Subcutaneous abdominal adipose tissue (tissue), 5 donors: ENCODE measurements around the gene SLC15A2.
"Not testable (repeated sequence)": the region's sequence is repeated elsewhere in the genome, so short reads cannot be mapped to it uniquely, and the experiment has no call there.

ENCODE experiments used
- H3K27ac ChIP-seq: one replicate; pipeline ENCODE4 v1.7.0; 2013; ENCODE audit warnings: low read depth, mild to moderate bottlenecking, inconsistent platforms, low read length, moderate library complexity
- H3K27me3 ChIP-seq, 5 donors: one replicate each; pipeline ENCODE4 v1.7.0; 2013; ENCODE audit warnings: low read length in 5 of 5, inconsistent platforms in 1 of 5; ENCODE audit not compliant: control insufficient read depth in 5 of 5, insufficient read depth in 4 of 5
- H3K36me3 ChIP-seq, 5 donors: one replicate each; pipeline ENCODE4 v1.7.0; 2013; ENCODE audit warnings: low read length in 5 of 5; ENCODE audit not compliant: control insufficient read depth in 5 of 5, insufficient read depth in 5 of 5
- H3K4me1 ChIP-seq, 5 donors: one replicate each; pipeline ENCODE4 v1.7.0; 2013; ENCODE audit warnings: low read length in 5 of 5, mild to moderate bottlenecking in 3 of 5, moderate library complexity in 1 of 5; ENCODE audit not compliant: control insufficient read depth in 5 of 5, insufficient read depth in 5 of 5
- H3K4me3 ChIP-seq, 5 donors: one replicate each; pipeline ENCODE4 v1.7.0; 2013; ENCODE audit warnings: low read length in 5 of 5, low read depth in 1 of 5
- H3K9ac ChIP-seq, 5 donors: one replicate each; pipeline ENCODE4 v1.7.0; 2013; ENCODE audit warnings: low read length in 5 of 5, mild to moderate bottlenecking in 4 of 5, moderate library complexity in 3 of 5
- H3K9me3 ChIP-seq, 5 donors: one replicate each; pipeline ENCODE4 v1.7.0; 2013; ENCODE audit warnings: low read length in 5 of 5; ENCODE audit not compliant: control insufficient read depth in 5 of 5
- donor health status: healthy.
- donor health status: healthy.
- donor health status: healthy.
- donor health status: healthy.
- donor health status: healthy.

Gene SLC15A2

DNA sequence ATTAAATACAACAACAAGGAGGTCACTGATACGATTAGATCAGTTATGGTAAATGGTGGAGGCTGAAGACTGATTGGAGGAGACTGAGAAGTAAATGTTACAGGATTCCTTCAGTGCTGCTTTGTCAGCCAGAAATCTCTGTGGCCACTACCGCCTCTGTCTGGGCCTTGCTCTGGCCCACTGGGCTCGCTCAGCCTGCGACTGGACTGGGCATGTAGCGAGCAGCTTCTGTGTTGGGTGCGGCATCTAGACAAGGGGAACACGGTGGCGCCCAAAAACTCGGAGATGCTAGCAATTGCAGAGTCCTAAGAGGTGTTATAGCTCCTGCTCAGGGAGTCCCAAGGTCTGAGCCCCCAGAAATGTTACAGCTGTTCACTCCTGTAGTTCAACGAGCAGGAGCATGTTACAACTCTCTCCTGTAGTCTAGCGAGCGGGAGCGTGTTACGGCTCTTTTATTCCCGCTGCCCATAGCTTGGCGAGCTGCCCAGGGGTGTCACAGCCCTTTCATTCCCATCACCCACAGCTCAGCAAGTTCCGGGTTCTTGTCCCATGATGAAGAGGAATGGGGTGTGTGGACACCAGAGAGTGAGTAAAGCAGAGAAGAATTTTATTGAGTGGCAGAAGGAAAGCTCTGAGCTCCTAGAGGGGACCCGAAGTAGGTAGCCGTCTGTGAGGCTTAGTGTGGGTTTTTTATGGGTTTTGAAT is 24.7 kb downstream of the SLC15A2 start:
- Histone ChIP-seq H3K27me3 (no peaks in the 10 kb centered on the region), H3K9ac (no peak overlapping the region), H3K4me1 (peaks cover 0 to 2% (median 0%) of the 10 kb centered on the region in 5 donors), H3K4me3 (no peak overlapping the region), H3K27ac (no peak overlapping the region), H3K9me3 (no peaks in the 10 kb centered on the region), H3K36me3 (peaks cover 0 to 13% (median 0%) of the 10 kb centered on the region in 5 donors)

DNA sequence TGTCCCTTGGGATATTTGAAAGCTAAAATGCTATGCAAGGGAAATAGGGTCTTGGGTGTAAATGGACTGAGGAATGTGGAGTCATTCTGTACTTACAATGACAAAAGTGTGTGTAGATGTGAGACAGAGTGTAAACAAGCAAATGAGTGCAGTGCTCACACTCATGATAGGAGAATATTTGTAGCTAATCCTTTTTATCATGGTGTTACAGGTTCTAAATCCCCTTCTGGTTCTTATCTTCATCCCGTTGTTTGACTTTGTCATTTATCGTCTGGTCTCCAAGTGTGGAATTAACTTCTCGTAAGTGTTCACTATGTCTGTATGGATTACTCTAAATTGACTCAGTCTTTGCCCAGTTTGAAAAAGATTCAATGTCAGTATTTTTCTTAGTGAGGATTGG is 30.5 kb downstream of the SLC15A2 start:
- no peak overlapping the region for H3K4me3 ChIP-seq
- peaks cover 0 to 19% (median 5%) of the 10 kb centered on the region in 5 donors for H3K36me3 ChIP-seq
- H3K4me1 ChIP-seq = no peaks in the 10 kb centered on the region
- no peaks in the 10 kb centered on the region for H3K9me3 ChIP-seq
- no peak overlapping the region for H3K9ac ChIP-seq
- no peak overlapping the region for H3K27ac ChIP-seq
- no peaks in the 10 kb centered on the region for H3K27me3 ChIP-seq

DNA sequence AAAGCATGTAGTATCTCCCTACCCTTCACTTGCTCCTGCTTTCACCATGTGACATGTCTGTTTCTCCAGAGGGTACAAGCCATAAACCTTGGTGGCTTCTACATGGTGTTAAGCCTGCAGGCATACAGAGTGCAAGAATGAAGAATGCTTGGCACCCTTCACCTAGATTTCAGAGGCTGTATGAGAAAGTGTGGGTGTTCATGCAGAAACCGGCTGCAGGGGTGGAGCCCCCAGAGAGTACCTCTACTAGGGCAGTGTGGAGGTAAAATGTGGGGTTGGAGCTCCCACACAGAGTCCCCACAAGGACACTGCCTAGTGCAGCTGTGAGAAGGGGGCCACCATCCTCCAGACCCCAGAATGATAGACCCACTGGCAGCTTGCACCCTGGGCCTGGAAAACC is 32.2 kb downstream of the SLC15A2 start:
- Histone ChIP-seq H3K4me1 (no peaks in the 10 kb centered on the region), H3K27ac (no peak overlapping the region), H3K9ac (no peak overlapping the region), H3K36me3 (peaks cover 0 to 20% (median 5%) of the 10 kb centered on the region in 5 donors), H3K9me3 (no peaks in the 10 kb centered on the region), H3K4me3 (no peak overlapping the region), H3K27me3 (no peaks in the 10 kb centered on the region)

DNA sequence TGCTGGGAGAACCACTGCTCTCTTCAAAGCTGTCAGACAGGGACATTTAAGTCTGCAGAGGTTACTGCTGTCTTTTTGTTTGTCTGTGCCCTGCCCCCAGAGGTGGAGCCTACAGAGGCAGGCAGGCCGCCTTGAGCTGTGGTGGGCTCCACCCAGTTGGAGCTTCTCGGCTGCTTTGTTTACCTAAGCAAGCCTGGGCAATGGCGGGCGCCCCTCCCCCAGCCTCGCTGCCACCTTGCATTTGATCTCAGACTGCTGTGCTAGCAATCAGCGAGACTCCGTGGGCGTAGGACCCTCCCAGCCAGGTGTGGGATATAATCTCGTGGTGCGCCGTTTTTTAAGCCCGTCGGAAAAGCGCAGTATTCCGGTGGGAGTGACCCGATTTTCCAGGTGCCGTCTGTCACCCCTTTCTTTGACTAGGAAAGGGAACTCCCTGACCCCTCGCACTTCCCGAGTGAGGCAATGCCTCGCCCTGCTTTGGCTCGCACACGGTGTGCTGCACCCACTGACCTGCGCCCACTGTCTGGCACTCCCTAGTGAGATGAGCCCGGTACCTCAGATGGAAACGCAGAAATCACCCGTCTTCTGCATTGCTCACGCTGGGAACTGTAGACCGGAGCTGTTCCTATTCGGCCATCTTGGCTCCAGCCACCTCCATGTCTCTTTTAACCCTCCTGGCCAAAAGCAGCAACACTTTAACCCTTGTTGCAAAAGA is 44.1 kb downstream of the SLC15A2 start:
- not testable (repeated sequence) for H3K27me3 ChIP-seq, H3K27ac ChIP-seq, H3K9ac ChIP-seq, H3K36me3 ChIP-seq, H3K4me3 ChIP-seq, H3K9me3 ChIP-seq, H3K4me1 ChIP-seq

DNA sequence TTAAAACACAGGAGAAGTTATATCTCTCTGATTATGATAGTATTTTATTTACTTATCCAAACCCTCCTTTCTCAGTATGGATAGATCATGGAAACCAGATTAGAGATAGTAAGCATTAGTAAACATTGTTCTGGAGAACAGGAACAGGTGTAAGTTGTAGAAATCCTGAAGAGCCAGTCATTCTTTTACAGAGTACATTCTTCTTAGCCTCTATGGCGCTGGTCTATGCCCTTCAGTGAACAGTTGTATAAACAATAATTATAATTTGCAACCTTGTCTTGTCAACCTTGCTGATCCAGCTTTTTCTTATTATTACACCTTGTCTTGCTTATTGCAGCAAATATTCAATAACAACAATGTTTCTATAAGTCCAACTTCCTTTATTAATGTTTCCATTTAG is 47.4 kb downstream of the SLC15A2 start:
- Histone ChIP-seq H3K4me3 (no peak overlapping the region), H3K27me3 (no peaks in the 10 kb centered on the region), H3K36me3 (peaks cover 0 to 5% (median 4%) of the 10 kb centered on the region in 5 donors), H3K4me1 (no peaks in the 10 kb centered on the region), H3K9ac (no peak overlapping the region), H3K9me3 (no peaks in the 10 kb centered on the region), H3K27ac (no peak overlapping the region)

DNA sequence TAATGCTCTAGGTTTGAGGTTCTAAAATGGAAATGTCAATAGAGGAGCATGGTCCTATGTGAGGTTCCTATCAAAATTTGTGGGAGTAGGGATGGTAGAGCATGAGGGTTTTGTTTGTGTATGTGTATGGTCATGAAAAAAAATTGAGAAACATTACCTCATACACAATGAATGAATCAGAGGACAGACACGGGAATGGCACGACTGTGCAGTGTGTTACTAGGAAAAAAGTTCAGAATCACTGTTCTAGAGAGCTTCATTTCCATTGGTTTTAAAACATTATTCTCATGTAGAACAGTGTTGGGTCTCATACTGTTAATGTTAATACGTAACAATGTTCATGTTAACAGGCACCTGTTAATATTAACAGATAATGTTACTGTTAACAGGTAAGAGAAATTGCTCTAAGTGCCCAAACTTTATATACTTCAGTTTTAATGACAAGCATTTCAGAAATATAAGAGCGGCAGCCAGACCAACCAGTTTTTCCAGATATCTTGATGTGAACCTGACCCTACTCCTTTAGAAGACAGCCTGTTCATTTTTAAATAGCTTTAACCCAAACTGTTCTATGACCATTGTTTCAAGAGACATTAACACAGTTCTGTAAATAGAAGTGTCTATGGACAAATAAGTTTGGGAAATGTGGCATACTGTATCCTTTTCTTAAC is 48.0 kb downstream of the SLC15A2 start:
- Histone ChIP-seq H3K4me1 (no peaks in the 10 kb centered on the region), H3K36me3 (peaks cover 0 to 5% (median 4%) of the 10 kb centered on the region in 5 donors), H3K9me3 (no peaks in the 10 kb centered on the region), H3K9ac (no peak overlapping the region), H3K4me3 (no peak overlapping the region), H3K27me3 (no peaks in the 10 kb centered on the region), H3K27ac (no peak overlapping the region)

DNA sequence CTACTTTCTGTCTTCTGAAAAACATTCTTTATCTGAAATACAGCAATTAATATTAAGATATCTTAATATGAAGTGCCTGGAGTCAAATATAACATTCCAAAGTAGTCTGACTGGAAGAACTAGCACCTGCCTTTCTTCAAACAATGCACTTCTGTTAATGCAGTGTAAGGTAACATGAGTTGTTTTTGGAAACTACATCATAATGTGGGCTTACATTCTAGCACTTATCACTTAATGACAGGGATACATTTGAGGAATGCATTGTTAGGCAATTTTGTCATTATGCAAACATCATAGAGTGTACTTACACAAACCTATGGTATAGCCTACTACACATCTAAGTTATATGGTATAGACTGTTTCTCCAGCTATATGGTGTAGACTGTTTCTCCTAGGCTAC is 49.2 kb downstream of the SLC15A2 start:
- Histone ChIP-seq H3K27ac (no peak overlapping the region), H3K4me1 (no peaks in the 10 kb centered on the region)

DNA sequence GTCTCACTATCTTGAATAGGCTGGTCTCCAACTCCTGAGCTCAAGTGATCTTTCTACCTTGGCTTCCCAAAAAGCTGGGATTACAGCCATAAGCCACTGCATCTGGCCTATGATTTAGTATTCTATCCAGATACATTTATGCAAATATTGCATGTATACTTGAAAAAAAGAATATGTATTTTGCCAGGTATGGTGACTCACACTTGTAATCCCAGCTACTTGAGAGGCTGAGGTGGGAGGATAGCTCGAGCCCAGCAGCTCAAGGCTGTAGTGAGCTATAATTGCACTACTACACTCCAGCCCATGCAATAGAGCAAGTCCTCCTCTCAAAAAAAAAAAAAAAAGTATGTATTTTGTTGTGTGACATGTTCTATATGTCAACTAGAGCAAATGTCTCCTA is 54.4 kb downstream of the SLC15A2 start:
- Histone ChIP-seq H3K27me3 (no peaks in the 10 kb centered on the region), H3K9ac (no peak overlapping the region), H3K36me3 (no peaks in the 10 kb centered on the region), H3K9me3 (peaks cover 0 to 8% (median 4%) of the 10 kb centered on the region in 5 donors), H3K4me3 (no peak overlapping the region), H3K4me1 (no peaks in the 10 kb centered on the region), H3K27ac (no peak overlapping the region)

More for the DNA sequence above, 49.2 kb downstream of the SLC15A2 start:
- H3K9ac ChIP-seq = no peak overlapping the region
- no peaks in the 10 kb centered on the region for H3K27me3 ChIP-seq
- no peak overlapping the region for H3K4me3 ChIP-seq
- H3K36me3 ChIP-seq = peaks cover 0 to 5% (median 4%) of the 10 kb centered on the region in 5 donors
- no peaks in the 10 kb centered on the region for H3K9me3 ChIP-seq

DNA sequence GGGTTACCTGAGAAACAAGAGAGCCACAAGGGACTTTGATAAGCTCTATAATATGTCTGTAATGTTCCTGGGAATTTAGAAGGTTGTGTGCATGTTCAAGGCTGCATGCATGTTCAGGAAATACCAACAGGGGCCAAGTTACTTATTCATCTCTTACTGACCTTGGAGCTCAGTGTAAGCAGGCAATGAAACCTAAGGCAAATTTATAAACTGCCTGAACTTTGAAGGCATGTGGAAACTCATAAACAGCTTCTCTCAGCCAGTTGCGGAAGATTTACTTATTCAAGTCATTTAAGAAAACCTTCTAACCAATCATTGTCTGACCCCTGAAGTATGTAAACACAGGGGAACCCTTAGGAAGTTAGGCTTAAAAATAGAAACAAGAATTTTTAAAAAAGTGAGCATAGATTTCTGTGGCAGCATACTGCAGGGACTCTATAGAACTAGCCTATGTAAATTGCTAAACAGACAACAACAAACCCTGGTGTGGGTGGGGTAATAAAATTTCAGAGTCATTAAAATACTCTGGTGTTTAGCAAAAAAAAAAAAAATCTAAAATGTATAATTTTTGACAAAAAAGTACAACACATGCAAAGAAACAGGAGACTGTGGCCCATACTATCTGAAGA is 57.2 kb downstream of the SLC15A2 start:
- H3K27ac ChIP-seq = no peak overlapping the region
- H3K4me1 ChIP-seq = no peaks in the 10 kb centered on the region
- no peak overlapping the region for H3K9ac ChIP-seq
- H3K27me3 ChIP-seq = no peaks in the 10 kb centered on the region
- peaks cover 0 to 11% (median 4%) of the 10 kb centered on the region in 5 donors for H3K9me3 ChIP-seq
- no peak overlapping the region for H3K4me3 ChIP-seq
- H3K36me3 ChIP-seq = no peaks in the 10 kb centered on the region

DNA sequence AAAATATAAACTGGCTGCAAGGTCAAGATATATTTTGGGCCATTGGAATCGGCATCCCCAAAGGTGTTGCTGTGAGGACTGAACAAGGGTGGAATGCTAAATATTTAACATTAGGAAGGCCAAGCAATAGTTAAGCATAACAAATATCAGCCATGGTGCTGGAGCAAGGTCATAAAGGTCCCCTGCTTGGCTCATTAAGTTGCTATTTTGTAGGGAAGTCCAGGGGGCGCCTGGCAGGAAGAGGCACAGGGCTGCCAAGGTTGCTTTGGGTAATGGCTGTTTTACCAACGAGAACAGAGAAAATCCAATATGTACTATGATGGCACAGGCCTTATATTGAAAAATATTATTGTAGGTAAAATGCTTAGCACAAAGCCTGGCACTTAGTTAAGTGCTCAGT is 62.2 kb downstream of the SLC15A2 start:
- Histone ChIP-seq H3K9ac (no peak overlapping the region), H3K4me1 (no peaks in the 10 kb centered on the region), H3K4me3 (no peak overlapping the region), H3K9me3 (peaks cover 0 to 11% (median 4%) of the 10 kb centered on the region in 5 donors), H3K36me3 (no peaks in the 10 kb centered on the region), H3K27me3 (no peaks in the 10 kb centered on the region), H3K27ac (no peak overlapping the region)
